Right cardiac atrium (tissue), 5 donors: Measurements from ENCODE around the gene FTSJ3. TPM values are rescaled to one million over a fixed set of nuclear protein-coding genes. Genes with fewer than 3 reads are reported as not detected.
"Not testable (repeated sequence)": the region's sequence is repeated elsewhere in the genome, so short reads cannot be mapped to it uniquely, and the experiment has no call there.

Experiments used
- ATAC-seq, 2 donors: fragments of 200-7000 bp; cut with Tn5 transposase; one replicate each; pipeline versions ENCODE4 v1.8.0 to v1.9.1; 2020; ENCODE audit warnings: moderate library complexity in 2 of 2, mild to moderate bottlenecking in 1 of 2
- DNase-seq, 3 donors: peaks; one replicate each; pipeline ENCODE4 v3.0.0-alpha.2; 2020
- H3K27ac ChIP-seq: one replicate; pipeline ENCODE4 v1.5.1; 2013; ENCODE audit warnings: mild to moderate bottlenecking, low read length, control low read depth, moderate library complexity
- H3K27me3 ChIP-seq: one replicate; pipeline ENCODE4 v1.6.1; 2013; ENCODE audit not compliant: control insufficient read depth, insufficient read depth
- H3K4me1 ChIP-seq: one replicate; pipeline ENCODE4 v1.6.1; 2013; ENCODE audit warnings: low read length; ENCODE audit not compliant: control insufficient read depth, insufficient read depth
- H3K4me3 ChIP-seq: one replicate; pipeline ENCODE4 v1.5.1; 2013; ENCODE audit warnings: low read length, control low read depth
- H3K9me3 ChIP-seq: one replicate; pipeline ENCODE4 v1.6.1; 2013; ENCODE audit warnings: low read length; ENCODE audit not compliant: control insufficient read depth
- WGBS: extraction: QIAGEN DNeasy Blood & Tissue Kit; methylation state at CpG from one replicate; pipeline ENCODE4 v1.1.7; 2013; 5-methylcytosine and 5-hydroxymethylcytosine counted together
- intact Hi-C, 4 donors: fragments of 100-400 bp; cut with DNase I; formaldehyde crosslinking; loops; one replicate each; pipeline versions ENCODE4 v1.11.0 to v1.14.0; 2022 to 2023
- polyA plus RNA-seq: library from polyadenylated mRNA; stranded (reverse); fragments of 200-250 nt; gene quantifications from one replicate; pipeline ENCODE4 v1.2.3, GENCODE V29; 2013
- total RNA-seq, 4 donors: library from RNA; stranded (reverse); fragmentation: NEBNext Ultra II Directional; extraction: Animal tissue kit (Norgen Biotek cat#: 25700); gene quantifications; one replicate each; pipeline ENCODE4 v1.2.1, GENCODE V29; 2021
- donor health status: healthy with polysubstance abuse.
- donor health status: DM: no; HTN: yes; CAD: no.
- donor health status: DM: no; HTN: no; CAD: no.
- donor health status: DM: no; HTN: yes; CAD: no; lungs with severe emphysema.
- donor health status: DM: yes; HTN: yes; CAD: no.

The FTSJ3 gene
- total and polyA plus RNA-seq, 5 donors, result 17.2 to 52.3 (median 34.6) TPM

GRCh38 chr17:63816123-63816522, 11.3 kb downstream of the FTSJ3 start:
- intact Hi-C loops, result no loop called here
- WGBS, result 84% methylated on average over 2 of the region's 2 CpGs
- H3K27me3 ChIP-seq, result no peaks in the 10 kb centered on the region
- no peaks in the 10 kb centered on the region for H3K9me3 ChIP-seq
- no peak overlapping the region for H3K4me3 ChIP-seq
- DNase-seq (no peak), ATAC-seq (no peak)
- peaks cover 8% of the 10 kb centered on the region for H3K4me1 ChIP-seq
- no peak overlapping the region for H3K27ac ChIP-seq

- Histone ChIP-seq H3K27me3 (no peaks in the 10 kb centered on the region), H3K4me1 (no peaks in the 10 kb centered on the region), H3K4me3 (no peak overlapping the region), H3K27ac (no peak overlapping the region), H3K9me3 (no peaks in the 10 kb centered on the region)
- DNase-seq (no peak), ATAC-seq (no peak)
- intact Hi-C loops, result no loop called here
- WGBS, result 91% methylated on average over 9 of the region's 9 CpGs
Measured at GRCh38 chr17:63809970-63810369, 17.5 kb downstream of the FTSJ3 start.

GRCh38 chr17:63805591-63805990, 21.9 kb downstream of the FTSJ3 start:
- Histone ChIP-seq H3K27ac (no peak overlapping the region), H3K27me3 (no peaks in the 10 kb centered on the region), H3K4me1 (no peaks in the 10 kb centered on the region), H3K9me3 (no peaks in the 10 kb centered on the region), H3K4me3 (no peak overlapping the region)
- intact Hi-C loops, result no loop called here
- DNase-seq (no peak), ATAC-seq (no peak)
- WGBS, result 53% methylated on average over 2 of the region's 2 CpGs

- Histone ChIP-seq H3K27me3 (no peaks in the 10 kb centered on the region), H3K27ac (no peak overlapping the region), H3K4me3 (no peak overlapping the region), H3K9me3 (no peaks in the 10 kb centered on the region), H3K4me1 (no peaks in the 10 kb centered on the region)
- intact Hi-C loops, result no loop called here
- no peak for DNase-seq
- ATAC-seq, result no peak
- WGBS, result 92% methylated on average over 1 of the region's 1 CpG
Measured at GRCh38 chr17:63804328-63804727, 23.1 kb downstream of the FTSJ3 start.

- ATAC-seq, result no peak
- no peaks in the 10 kb centered on the region for H3K4me1 ChIP-seq
- no peak overlapping the region for H3K27ac ChIP-seq
- 98% methylated on average over 1 of the region's 1 CpG for WGBS
- no peak overlapping the region for H3K4me3 ChIP-seq
- no peaks in the 10 kb centered on the region for H3K9me3 ChIP-seq
- no peaks in the 10 kb centered on the region for H3K27me3 ChIP-seq
- no peak for DNase-seq
- intact Hi-C loops, result no loop called here
Measured at GRCh38 chr17:63800783-63801182, 26.7 kb downstream of the FTSJ3 start.

GRCh38 chr17:63798572-63799106, 28.8 kb downstream of the FTSJ3 start:
- no peaks in the 10 kb centered on the region for H3K9me3 ChIP-seq
- H3K27ac ChIP-seq, result no peak overlapping the region
- ATAC-seq (no peak), DNase-seq (no peak)
- H3K4me3 ChIP-seq, result no peak overlapping the region
- WGBS, result 92% methylated on average over 3 of the region's 3 CpGs
- intact Hi-C loops, result no loop called here
- H3K27me3 ChIP-seq, result no peaks in the 10 kb centered on the region
- H3K4me1 ChIP-seq, result no peaks in the 10 kb centered on the region

- H3K27ac ChIP-seq, DNase-seq, ATAC-seq, H3K4me1 ChIP-seq, intact Hi-C loops, H3K9me3 ChIP-seq, H3K4me3 ChIP-seq, H3K27me3 ChIP-seq: not testable (repeated sequence)
- 97% methylated on average over 10 of the region's 10 CpGs for WGBS
Measured at GRCh38 chr17:63796375-63796774, 31.1 kb downstream of the FTSJ3 start.

GRCh38 chr17:63792055-63792729, 35.3 kb downstream of the FTSJ3 start:
- no peaks in the 10 kb centered on the region for H3K27me3 ChIP-seq

GRCh38 chr17:63790057-63790456, 37.4 kb downstream of the FTSJ3 start:
- Histone ChIP-seq H3K27ac (no peak overlapping the region), H3K27me3 (no peaks in the 10 kb centered on the region), H3K4me1 (no peaks in the 10 kb centered on the region), H3K4me3 (no peak overlapping the region), H3K9me3 (no peaks in the 10 kb centered on the region)
- intact Hi-C loops, result no loop called here
- no peak for DNase-seq
- WGBS, result 91% methylated on average over 6 of the region's 6 CpGs
- ATAC-seq, result no peak

More at GRCh38 chr17:63792055-63792729, 35.3 kb downstream of the FTSJ3 start:
- DNase-seq (no peak), ATAC-seq (no peak)
- no peaks in the 10 kb centered on the region for H3K9me3 ChIP-seq
- no peak overlapping the region for H3K4me3 ChIP-seq
- H3K27ac ChIP-seq, result no peak overlapping the region
- H3K4me1 ChIP-seq, result no peaks in the 10 kb centered on the region
- 83% methylated on average over 3 of the region's 3 CpGs for WGBS
- intact Hi-C loops, result no loop called here

- Histone ChIP-seq H3K4me1 (no peaks in the 10 kb centered on the region), H3K27ac (no peak overlapping the region)
- WGBS, result 97% methylated on average over 13 of the region's 13 CpGs
Measured at GRCh38 chr17:63786971-63787711, 40.3 kb downstream of the FTSJ3 start.

GRCh38 chr17:63786117-63786516, 41.3 kb downstream of the FTSJ3 start:
- Histone ChIP-seq H3K27ac (no peak overlapping the region), H3K4me1 (no peaks in the 10 kb centered on the region), H3K27me3 (no peaks in the 10 kb centered on the region), H3K4me3 (no peak overlapping the region), H3K9me3 (no peaks in the 10 kb centered on the region)
- DNase-seq, result no peak
- intact Hi-C loops, result no loop called here
- WGBS, result 100% methylated on average over 1 of the region's 1 CpG
- ATAC-seq, result no peak

More at GRCh38 chr17:63786971-63787711, 40.3 kb downstream of the FTSJ3 start:
- ATAC-seq (no peak), DNase-seq (no peak)
- Histone ChIP-seq H3K4me3 (no peak overlapping the region), H3K27me3 (no peaks in the 10 kb centered on the region), H3K9me3 (no peaks in the 10 kb centered on the region)
- intact Hi-C loops, result no loop called here
